ENCODE results near the gene EFNA4. TPM values are rescaled to one million over a fixed set of nuclear protein-coding genes. Genes with fewer than 3 reads are reported as not detected.
A peak's percentile ranks its signal among the peaks of the same experiment; 100 is the strongest.

Gene EFNA4
- total RNA-seq, 1 experiment from 2014 or later: 22.7 TPM

DNA sequence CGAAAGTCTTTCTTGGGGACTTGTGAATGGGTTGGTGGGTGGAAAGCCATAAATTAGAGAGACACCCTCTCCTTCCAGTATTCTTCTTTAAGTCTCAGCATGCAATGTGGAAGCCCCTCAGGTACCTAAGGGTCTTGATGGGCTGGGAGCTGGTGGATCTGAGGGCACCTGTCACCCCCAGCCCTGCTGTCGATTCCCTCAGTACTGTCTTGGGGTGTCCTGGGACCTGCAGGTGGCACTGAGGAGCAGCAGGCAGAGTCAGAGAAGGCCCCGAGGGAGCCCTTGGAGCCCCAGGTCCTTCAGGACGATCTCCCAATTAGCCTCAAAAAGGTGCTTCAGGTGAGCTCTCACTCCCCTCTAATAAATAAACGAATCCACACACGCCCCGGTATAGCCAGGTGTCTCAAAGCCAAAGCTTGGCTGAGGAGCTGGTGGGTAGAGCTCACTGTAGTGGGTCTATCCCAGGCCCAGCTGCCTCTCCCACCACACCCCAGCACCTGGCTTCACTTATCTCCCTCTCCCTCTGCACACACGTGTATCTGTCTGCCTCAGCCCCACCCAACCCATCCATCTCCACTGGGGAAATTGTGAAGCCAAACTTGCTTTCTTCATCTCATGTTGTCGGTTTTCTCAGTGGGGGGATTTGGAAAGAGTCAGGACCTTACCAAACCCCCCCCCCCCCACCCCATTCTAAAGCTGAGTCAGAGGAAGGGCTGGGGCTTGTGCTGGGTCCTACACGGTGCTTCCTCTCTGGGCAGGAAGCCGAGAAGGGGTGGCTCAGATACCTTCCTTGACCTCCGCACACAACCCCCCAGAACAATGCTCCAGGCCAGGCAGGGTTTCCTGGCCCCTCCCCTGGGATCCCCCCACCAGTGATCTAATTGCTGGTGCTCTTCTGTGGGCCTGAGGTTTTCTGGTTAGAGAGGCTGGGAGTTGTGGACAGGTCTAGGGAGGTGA is 10.8 kb upstream of the EFNA4 start:
- DNase-seq (ENCODE audit: low spot score) (no peak), ATAC-seq (no peak)
- peak overlapping the region; percentile 65 for H3K4me3 Mint-ChIP-seq
- no peaks in the 10 kb centered on the region for H3K36me3 Mint-ChIP-seq
- CTCF ChIA-PET: interaction anchor here (0.6 to 9.4 kb wide), 17 partner anchors 8 to 157 kb away, joined by 3 to 176 read pairs (median 8); partner anchors contain the start of genes EFNA3, EFNA4, SHC1 and ZBTB7B
- no peaks in the 10 kb centered on the region for H3K9me3 Mint-ChIP-seq
- peaks cover 20% of the 10 kb centered on the region for H3K27me3 Mint-ChIP-seq (ENCODE audit: low read depth)
- peaks cover 26% of the 10 kb centered on the region for H3K4me1 Mint-ChIP-seq
- H3K27ac Mint-ChIP-seq: no peak overlapping the region
- POLR2A ChIA-PET: no interaction called here
- TF ChIP-seq SOX15 (CRISPR knock-in tag; IDR thresholded peaks at IDR 0.05) (no peak), SP1 (CRISPR knock-in tag; conservative IDR thresholded peaks at IDR 0.05) (no peak), ZNF396 (CRISPR knock-in tag; IDR thresholded peaks at IDR 0.05; ENCODE audit: borderline replicate concordance) (no peak), ZNF263 (CRISPR knock-in tag; IDR thresholded peaks at IDR 0.05; ENCODE audit: low read depth) (no peak), CREB1 (CRISPR knock-in tag; IDR thresholded peaks at IDR 0.05) (no peak), PRRX2 (CRISPR knock-in tag; IDR thresholded peaks at IDR 0.05) (no peak), ATF1 (CRISPR knock-in tag; IDR thresholded peaks at IDR 0.05) (no peak), FOXP1 (CRISPR knock-in tag; IDR thresholded peaks at IDR 0.05; ENCODE audit: borderline replicate concordance) (no peak), RORB (CRISPR knock-in tag; IDR thresholded peaks at IDR 0.05) (no peak), HMGA2 (CRISPR knock-in tag; IDR thresholded peaks at IDR 0.05) (no peak), ZNF671 (CRISPR knock-in tag; IDR thresholded peaks at IDR 0.05) (no peak)
- TF ChIP-seq, protein P1, sequence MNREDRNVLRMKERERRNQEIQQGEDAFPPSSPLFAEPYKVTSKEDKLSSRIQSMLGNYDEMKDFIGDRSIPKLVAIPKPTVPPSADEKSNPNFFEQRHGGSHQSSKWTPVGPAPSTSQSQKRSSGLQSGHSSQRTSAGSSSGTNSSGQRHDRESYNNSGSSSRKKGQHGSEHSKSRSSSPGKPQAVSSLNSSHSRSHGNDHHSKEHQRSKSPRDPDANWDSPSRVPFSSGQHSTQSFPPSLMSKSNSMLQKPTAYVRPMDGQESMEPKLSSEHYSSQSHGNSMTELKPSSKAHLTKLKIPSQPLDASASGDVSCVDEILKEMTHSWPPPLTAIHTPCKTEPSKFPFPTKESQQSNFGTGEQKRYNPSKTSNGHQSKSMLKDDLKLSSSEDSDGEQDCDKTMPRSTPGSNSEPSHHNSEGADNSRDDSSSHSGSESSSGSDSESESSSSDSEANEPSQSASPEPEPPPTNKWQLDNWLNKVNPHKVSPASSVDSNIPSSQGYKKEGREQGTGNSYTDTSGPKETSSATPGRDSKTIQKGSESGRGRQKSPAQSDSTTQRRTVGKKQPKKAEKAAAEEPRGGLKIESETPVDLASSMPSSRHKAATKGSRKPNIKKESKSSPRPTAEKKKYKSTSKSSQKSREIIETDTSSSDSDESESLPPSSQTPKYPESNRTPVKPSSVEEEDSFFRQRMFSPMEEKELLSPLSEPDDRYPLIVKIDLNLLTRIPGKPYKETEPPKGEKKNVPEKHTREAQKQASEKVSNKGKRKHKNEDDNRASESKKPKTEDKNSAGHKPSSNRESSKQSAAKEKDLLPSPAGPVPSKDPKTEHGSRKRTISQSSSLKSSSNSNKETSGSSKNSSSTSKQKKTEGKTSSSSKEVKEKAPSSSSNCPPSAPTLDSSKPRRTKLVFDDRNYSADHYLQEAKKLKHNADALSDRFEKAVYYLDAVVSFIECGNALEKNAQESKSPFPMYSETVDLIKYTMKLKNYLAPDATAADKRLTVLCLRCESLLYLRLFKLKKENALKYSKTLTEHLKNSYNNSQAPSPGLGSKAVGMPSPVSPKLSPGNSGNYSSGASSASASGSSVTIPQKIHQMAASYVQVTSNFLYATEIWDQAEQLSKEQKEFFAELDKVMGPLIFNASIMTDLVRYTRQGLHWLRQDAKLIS (CRISPR knock-in tag; IDR thresholded peaks at IDR 0.05; ENCODE audit: borderline replicate concordance): no peak
- TF ChIP-seq, protein P2, sequence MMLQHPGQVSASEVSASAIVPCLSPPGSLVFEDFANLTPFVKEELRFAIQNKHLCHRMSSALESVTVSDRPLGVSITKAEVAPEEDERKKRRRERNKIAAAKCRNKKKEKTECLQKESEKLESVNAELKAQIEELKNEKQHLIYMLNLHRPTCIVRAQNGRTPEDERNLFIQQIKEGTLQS (CRISPR knock-in tag; conservative IDR thresholded peaks at IDR 0.05): no peak
- TF ChIP-seq, protein P3, sequence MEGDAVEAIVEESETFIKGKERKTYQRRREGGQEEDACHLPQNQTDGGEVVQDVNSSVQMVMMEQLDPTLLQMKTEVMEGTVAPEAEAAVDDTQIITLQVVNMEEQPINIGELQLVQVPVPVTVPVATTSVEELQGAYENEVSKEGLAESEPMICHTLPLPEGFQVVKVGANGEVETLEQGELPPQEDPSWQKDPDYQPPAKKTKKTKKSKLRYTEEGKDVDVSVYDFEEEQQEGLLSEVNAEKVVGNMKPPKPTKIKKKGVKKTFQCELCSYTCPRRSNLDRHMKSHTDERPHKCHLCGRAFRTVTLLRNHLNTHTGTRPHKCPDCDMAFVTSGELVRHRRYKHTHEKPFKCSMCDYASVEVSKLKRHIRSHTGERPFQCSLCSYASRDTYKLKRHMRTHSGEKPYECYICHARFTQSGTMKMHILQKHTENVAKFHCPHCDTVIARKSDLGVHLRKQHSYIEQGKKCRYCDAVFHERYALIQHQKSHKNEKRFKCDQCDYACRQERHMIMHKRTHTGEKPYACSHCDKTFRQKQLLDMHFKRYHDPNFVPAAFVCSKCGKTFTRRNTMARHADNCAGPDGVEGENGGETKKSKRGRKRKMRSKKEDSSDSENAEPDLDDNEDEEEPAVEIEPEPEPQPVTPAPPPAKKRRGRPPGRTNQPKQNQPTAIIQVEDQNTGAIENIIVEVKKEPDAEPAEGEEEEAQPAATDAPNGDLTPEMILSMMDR (IDR thresholded peaks at IDR 0.05): no peak
- TF ChIP-seq, protein P4, sequence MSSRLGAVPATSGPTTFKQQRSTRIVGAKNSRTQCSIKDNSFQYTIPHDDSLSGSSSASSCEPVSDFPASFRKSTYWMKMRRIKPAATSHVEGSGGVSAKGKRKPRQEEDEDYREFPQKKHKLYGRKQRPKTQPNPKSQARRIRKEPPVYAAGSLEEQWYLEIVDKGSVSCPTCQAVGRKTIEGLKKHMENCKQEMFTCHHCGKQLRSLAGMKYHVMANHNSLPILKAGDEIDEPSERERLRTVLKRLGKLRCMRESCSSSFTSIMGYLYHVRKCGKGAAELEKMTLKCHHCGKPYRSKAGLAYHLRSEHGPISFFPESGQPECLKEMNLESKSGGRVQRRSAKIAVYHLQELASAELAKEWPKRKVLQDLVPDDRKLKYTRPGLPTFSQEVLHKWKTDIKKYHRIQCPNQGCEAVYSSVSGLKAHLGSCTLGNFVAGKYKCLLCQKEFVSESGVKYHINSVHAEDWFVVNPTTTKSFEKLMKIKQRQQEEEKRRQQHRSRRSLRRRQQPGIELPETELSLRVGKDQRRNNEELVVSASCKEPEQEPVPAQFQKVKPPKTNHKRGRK (CRISPR knock-in tag; IDR thresholded peaks at IDR 0.05; ENCODE audit: borderline replicate concordance): no peak
- TF ChIP-seq, protein P5, sequence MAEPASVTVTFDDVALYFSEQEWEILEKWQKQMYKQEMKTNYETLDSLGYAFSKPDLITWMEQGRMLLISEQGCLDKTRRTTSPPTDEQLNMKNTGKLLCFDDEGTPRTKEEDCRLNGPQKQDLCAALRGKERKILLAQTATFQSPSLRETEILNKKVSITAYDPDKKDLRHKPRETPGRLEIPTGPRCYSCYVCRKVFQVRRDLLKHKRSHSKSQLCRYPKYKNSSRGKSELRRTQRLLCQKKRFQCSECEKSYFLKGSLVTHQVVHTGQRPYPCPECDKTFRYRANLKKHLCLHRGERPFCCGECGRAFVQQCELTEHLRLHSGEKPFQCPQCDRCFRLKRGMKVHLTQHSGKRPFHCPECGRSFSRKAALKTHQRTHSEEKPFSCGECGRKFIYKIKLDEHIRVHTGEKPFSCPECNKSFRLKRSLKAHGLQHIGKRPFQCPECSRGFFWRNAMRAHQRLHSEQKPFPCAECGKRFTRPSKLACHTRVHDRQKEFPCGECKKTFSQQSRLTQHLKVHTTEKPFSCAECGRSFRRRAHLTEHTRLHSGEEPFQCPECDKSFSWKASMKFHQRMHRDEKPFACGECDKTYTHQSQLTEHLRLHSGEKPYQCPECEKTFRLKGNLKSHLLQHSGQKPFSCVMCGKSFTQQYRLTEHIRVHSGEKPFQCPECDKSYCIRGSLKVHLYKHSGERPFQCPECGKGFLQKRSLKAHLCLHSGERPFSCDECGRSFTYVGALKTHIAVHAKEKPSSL (CRISPR knock-in tag; conservative IDR thresholded peaks at IDR 0.05): no peak
- TF ChIP-seq, protein P6, sequence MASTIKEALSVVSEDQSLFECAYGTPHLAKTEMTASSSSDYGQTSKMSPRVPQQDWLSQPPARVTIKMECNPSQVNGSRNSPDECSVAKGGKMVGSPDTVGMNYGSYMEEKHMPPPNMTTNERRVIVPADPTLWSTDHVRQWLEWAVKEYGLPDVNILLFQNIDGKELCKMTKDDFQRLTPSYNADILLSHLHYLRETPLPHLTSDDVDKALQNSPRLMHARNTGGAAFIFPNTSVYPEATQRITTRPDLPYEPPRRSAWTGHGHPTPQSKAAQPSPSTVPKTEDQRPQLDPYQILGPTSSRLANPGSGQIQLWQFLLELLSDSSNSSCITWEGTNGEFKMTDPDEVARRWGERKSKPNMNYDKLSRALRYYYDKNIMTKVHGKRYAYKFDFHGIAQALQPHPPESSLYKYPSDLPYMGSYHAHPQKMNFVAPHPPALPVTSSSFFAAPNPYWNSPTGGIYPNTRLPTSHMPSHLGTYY (CRISPR knock-in tag; IDR thresholded peaks at IDR 0.05): no peak

Data from WTC11 (cell line).